H9 (cell line): ENCODE measurements around the gene KSR1. TPM values are rescaled to one million over a fixed set of nuclear protein-coding genes. Genes with fewer than 3 reads are reported as not detected.

Experiments used
- DNase-seq: peaks from one replicate; pipeline ENCODE4 v3.0.0-alpha.2; 2017
- H2AFZ ChIP-seq: one replicate; pipeline ENCODE4 v1.6.1; 2013; ENCODE audit warnings: mild to moderate bottlenecking, low read length, control low read depth, moderate library complexity
- H2AK5ac ChIP-seq: 2 replicates; pipeline ENCODE4 v1.6.1; 2013; ENCODE audit warnings: low read length, control low read depth, mixed read lengths; ENCODE audit not compliant: insufficient read length
- H2BK120ac ChIP-seq: one replicate; pipeline ENCODE4 v1.6.1; 2013; ENCODE audit warnings: low read depth, mild to moderate bottlenecking, low read length, control low read depth, inconsistent platforms; ENCODE audit not compliant: poor library complexity, severe bottlenecking
- H2BK12ac ChIP-seq: 2 replicates; pipeline ENCODE4 v1.6.1; 2013; ENCODE audit warnings: low read length, control low read depth, mixed read lengths, low read depth; ENCODE audit not compliant: insufficient read length
- H2BK15ac ChIP-seq: 2 replicates; pipeline ENCODE4 v1.6.1; 2013; ENCODE audit warnings: low read depth, low read length, control low read depth
- H2BK20ac ChIP-seq: one replicate; pipeline ENCODE4 v1.6.1; 2013; ENCODE audit warnings: low read depth, mild to moderate bottlenecking, low read length, control low read depth, inconsistent platforms; ENCODE audit not compliant: poor library complexity, severe bottlenecking
- H2BK5ac ChIP-seq: 2 replicates; pipeline ENCODE4 v1.6.1; 2013; ENCODE audit warnings: low read length, control low read depth, mixed read lengths; ENCODE audit not compliant: insufficient read length
- H3K14ac ChIP-seq: 2 replicates; pipeline ENCODE4 v1.6.1; 2013; ENCODE audit warnings: low read length, control low read depth; ENCODE audit not compliant: insufficient read depth
- H3K18ac ChIP-seq: 2 replicates; pipeline ENCODE4 v1.6.1; 2013; ENCODE audit warnings: low read depth, mild to moderate bottlenecking, mixed read lengths, low read length, control low read depth; ENCODE audit not compliant: insufficient read length
- H3K23ac ChIP-seq: 2 replicates; pipeline ENCODE4 v1.6.1; 2013; ENCODE audit warnings: low read length, control low read depth, mixed read lengths, low read depth; ENCODE audit not compliant: insufficient read length
- H3K23me2 ChIP-seq: 2 replicates; pipeline ENCODE4 v1.6.1; 2013; ENCODE audit warnings: low read depth, mild to moderate bottlenecking, mixed read lengths, low read length, control low read depth; ENCODE audit not compliant: insufficient read length, poor library complexity, severe bottlenecking
- H3K27ac ChIP-seq: 2 replicates; pipeline ENCODE4 v1.5.1; 2013; ENCODE audit warnings: low read length, control low read depth, mixed read lengths, low read depth; ENCODE audit not compliant: insufficient read length
- H3K27me3 ChIP-seq: 2 replicates; pipeline ENCODE4 v1.6.1; 2013; ENCODE audit warnings: low read length, control low read depth, inconsistent platforms; ENCODE audit not compliant: insufficient read depth
- H3K4ac ChIP-seq: 2 replicates; pipeline ENCODE4 v1.6.1; 2013; ENCODE audit warnings: low read depth, mild to moderate bottlenecking, control low read depth, inconsistent platforms, low read length, moderate library complexity
- H3K4me1 ChIP-seq: 2 replicates; pipeline ENCODE4 v1.6.1; 2013; ENCODE audit warnings: low read length, control low read depth, inconsistent platforms; ENCODE audit not compliant: insufficient read depth
- H3K4me2 ChIP-seq: 2 replicates; pipeline ENCODE4 v1.6.1; 2013; ENCODE audit warnings: low read length, control low read depth, mixed read lengths; ENCODE audit not compliant: insufficient read length, insufficient read depth
- H3K56ac ChIP-seq: 2 replicates; pipeline ENCODE4 v1.6.1; 2013; ENCODE audit warnings: low read depth, mild to moderate bottlenecking, mixed read lengths, low read length, control low read depth; ENCODE audit not compliant: insufficient read length
- H3K79me1 ChIP-seq: 2 replicates; pipeline ENCODE4 v1.6.1; 2013; ENCODE audit warnings: low read depth, mild to moderate bottlenecking, moderate library complexity, low read length, control low read depth, inconsistent platforms; ENCODE audit not compliant: insufficient read depth, poor library complexity, severe bottlenecking
- H3K79me2 ChIP-seq: 2 replicates; pipeline ENCODE4 v1.6.1; 2013; ENCODE audit warnings: low read length, control low read depth, inconsistent platforms; ENCODE audit not compliant: insufficient read depth
- H3K9ac ChIP-seq: 2 replicates; pipeline ENCODE4 v1.6.1; 2013; ENCODE audit warnings: low read length, control low read depth, mixed read lengths; ENCODE audit not compliant: insufficient read length; ENCODE audit errors: extremely low read depth
- H3K9me3 ChIP-seq: one replicate; pipeline ENCODE4 v1.6.1; 2013; ENCODE audit warnings: low read depth, low read length, inconsistent platforms; ENCODE audit not compliant: control insufficient read depth
- H3T11ph ChIP-seq: one replicate; pipeline ENCODE4 v1.6.1; 2013; ENCODE audit warnings: mild to moderate bottlenecking, low read length, control low read depth, inconsistent platforms
- H4K20me1 ChIP-seq: one replicate; pipeline ENCODE4 v1.6.1; 2013; ENCODE audit not compliant: control insufficient read depth, insufficient read length, insufficient read depth
- H4K5ac ChIP-seq: 2 replicates; pipeline ENCODE4 v1.6.1; 2013; ENCODE audit warnings: low read depth, mild to moderate bottlenecking, mixed read lengths, low read length, control low read depth; ENCODE audit not compliant: insufficient read length
- H4K8ac ChIP-seq: replicated peaks from 2 replicates; pipeline ENCODE4 v1.6.1; 2013; ENCODE audit warnings: low read length, control low read depth, mixed read lengths, low read depth; ENCODE audit not compliant: insufficient read length
- H4K91ac ChIP-seq: 2 replicates; pipeline ENCODE4 v1.6.1; 2013; ENCODE audit warnings: low read depth, mild to moderate bottlenecking, moderate library complexity, mixed read lengths, low read length, control low read depth; ENCODE audit not compliant: insufficient read length
- H3K27ac Mint-ChIP-seq, 3 experiments: 2 replicates in 2 of 3; 3 replicates in 1 of 3; pipeline ENCODE4 v1.8.0; 2020 to 2021; ENCODE audit warnings: mixed read lengths in 3 of 3, mild to moderate bottlenecking in 1 of 3, moderate library complexity in 1 of 3
- H3K27me3 Mint-ChIP-seq: 2 replicates; pipeline ENCODE4 v1.8.0; 2021; ENCODE audit warnings: low read depth, mild to moderate bottlenecking, moderate library complexity, mixed read lengths
- H3K36me3 Mint-ChIP-seq, 3 experiments: 2 replicates in 2 of 3; 3 replicates in 1 of 3; pipeline ENCODE4 v1.8.0; 2020 to 2021; ENCODE audit warnings: low read depth in 3 of 3, mixed read lengths in 3 of 3; ENCODE audit not compliant: insufficient read depth in 1 of 3
- H3K4me1 Mint-ChIP-seq, 2 experiments: 2 replicates each; pipeline ENCODE4 v1.8.0; 2020; ENCODE audit warnings: mixed read lengths in 2 of 2
- H3K4me3 Mint-ChIP-seq, 2 experiments: 2 replicates in 1 of 2; 3 replicates in 1 of 2; pipeline ENCODE4 v1.8.0; 2020 to 2021; ENCODE audit warnings: mild to moderate bottlenecking in 2 of 2, mixed read lengths in 2 of 2, moderate library complexity in 1 of 2
- H3K9me3 Mint-ChIP-seq, 2 experiments: 2 replicates in 1 of 2; 3 replicates in 1 of 2; pipeline ENCODE4 v1.8.0; 2020; ENCODE audit warnings: mild to moderate bottlenecking in 2 of 2, mixed read lengths in 2 of 2, moderate library complexity in 1 of 2
- CTCF ChIP-seq: fragments of 200-600 bp; sonication (generic); conservative IDR thresholded peaks from 3 replicates; pipeline ENCODE4 v1.8.0; 2021; ENCODE audit warnings: antibody characterized with exemption, mild to moderate bottlenecking
- WGBS: extraction: QIAGEN DNeasy Blood & Tissue Kit; methylation state at CpG from one replicate; pipeline ENCODE4 v1.1.7; 2013; ENCODE audit warnings: missing lambda C conversion rate, low lambda C conversion rate, mixed read lengths; ENCODE audit not compliant: insufficient read length; ENCODE audit errors: extremely low coverage; 5-methylcytosine and 5-hydroxymethylcytosine counted together
- total RNA-seq: library from RNA; stranded (reverse); gene quantifications from 2 replicates; pipeline ENCODE4 v1.2.1, GENCODE V29; 2021

The KSR1 gene
- total RNA-seq, 1 experiment from 2014 or later: 44.9 TPM

GRCh38 chr17:27469256-27469655, 13.0 kb downstream of the KSR1 start:
- WGBS: no CpG with 5 or more reads among the region's 7 CpGs
- H3K18ac ChIP-seq: no peak overlapping the region
- H3K56ac ChIP-seq: no peak overlapping the region
- no peak overlapping the region for H2AFZ ChIP-seq
- peaks cover 3% of the 10 kb centered on the region for H3K79me1 ChIP-seq
- H2BK120ac ChIP-seq: no peak overlapping the region
- Mint-ChIP-seq H3K9me3 (no peaks in the 10 kb centered on the region), H3K4me3 (no peak overlapping the region), H3K27me3 (no peaks in the 10 kb centered on the region), H3K27ac (peak overlapping the region; percentile 32 to 94 (median 53); a peak in 5 of 7 replicates), H3K4me1 (peaks cover 71 to 78% of the 10 kb centered on the region in 2 experiments), H3K36me3 (no peaks in the 10 kb centered on the region)
- H3T11ph ChIP-seq: no peak overlapping the region
- H3K23me2 ChIP-seq: no peaks in the 10 kb centered on the region
- H2BK15ac ChIP-seq: no peak overlapping the region
- H3K79me2 ChIP-seq: peaks cover 7% of the 10 kb centered on the region; the same call in 1 of the 2 replicates
- no peaks in the 10 kb centered on the region for H3K27me3 ChIP-seq
- H4K20me1 ChIP-seq: no peaks in the 10 kb centered on the region
- H3K4me1 ChIP-seq: peaks cover 15% of the 10 kb centered on the region
- TF ChIP-seq CTCF: no peak
- no peak overlapping the region for H3K4me2 ChIP-seq
- H4K8ac ChIP-seq: no peak overlapping the region
- no peak overlapping the region for H2BK20ac ChIP-seq
- no peak overlapping the region for H3K27ac ChIP-seq
- no peak overlapping the region for H2AK5ac ChIP-seq
- no peaks in the 10 kb centered on the region for H3K9me3 ChIP-seq
- no peak overlapping the region for H3K14ac ChIP-seq
- no peak for DNase-seq
- no peak overlapping the region for H4K91ac ChIP-seq
- no peak overlapping the region for H3K9ac ChIP-seq
- no peak overlapping the region for H2BK5ac ChIP-seq
- no peak overlapping the region for H3K23ac ChIP-seq
- no peak overlapping the region for H2BK12ac ChIP-seq
- H3K4ac ChIP-seq: no peak overlapping the region
- no peak overlapping the region for H4K5ac ChIP-seq
